HL-60 (cell line): ENCODE measurements around the gene GASK1A.

Source experiments
- DNase-seq, 2 experiments: peaks; one replicate each; pipeline ENCODE4 v3.0.0-alpha.2; 2010 to 2020; ENCODE audit warnings: low read depth in 1 of 2, low spot score in 1 of 2
- H3K27ac ChIP-seq: fragments of 250-450 bp; sonication (Bioruptor Pico); replicated peaks from 2 replicates; pipeline ENCODE4 v1.5.1; 2020; ENCODE audit warnings: mild to moderate bottlenecking, moderate library complexity
- H3K27me3 ChIP-seq: fragments of 250-450 bp; sonication (Bioruptor Pico); 2 replicates; pipeline ENCODE4 v1.5.1; 2021; ENCODE audit warnings: mild to moderate bottlenecking, moderate library complexity; ENCODE audit not compliant: insufficient read depth, poor library complexity, severe bottlenecking
- H3K4me3 ChIP-seq: replicated peaks from 2 replicates; pipeline ENCODE4 v1.5.1; 2011; ENCODE audit warnings: mild to moderate bottlenecking, control low read depth, low read length; ENCODE audit not compliant: insufficient read depth
- CTCF ChIP-seq: IDR thresholded peaks from one replicate; pipeline ENCODE4 v1.5.1; 2011; ENCODE audit warnings: low read length, control low read depth, inconsistent platforms; ENCODE audit not compliant: insufficient read depth
- GABPA ChIP-seq: IDR thresholded peaks from 2 replicates; pipeline ENCODE4 v1.6.1; 2012; ENCODE audit warnings: low read depth
- POLR2AphosphoS5 ChIP-seq: IDR thresholded peaks from 2 replicates; pipeline ENCODE4 v1.6.1; 2012; ENCODE audit warnings: low read depth
- REST ChIP-seq: IDR thresholded peaks from 2 replicates; pipeline ENCODE4 v1.6.1; 2012; ENCODE audit warnings: low read depth; ENCODE audit not compliant: insufficient replicate concordance
- SPI1 ChIP-seq: IDR thresholded peaks from 2 replicates; pipeline ENCODE4 v1.6.1; 2012; ENCODE audit warnings: low read depth, mild to moderate bottlenecking, borderline replicate concordance

The GASK1A gene

DNA sequence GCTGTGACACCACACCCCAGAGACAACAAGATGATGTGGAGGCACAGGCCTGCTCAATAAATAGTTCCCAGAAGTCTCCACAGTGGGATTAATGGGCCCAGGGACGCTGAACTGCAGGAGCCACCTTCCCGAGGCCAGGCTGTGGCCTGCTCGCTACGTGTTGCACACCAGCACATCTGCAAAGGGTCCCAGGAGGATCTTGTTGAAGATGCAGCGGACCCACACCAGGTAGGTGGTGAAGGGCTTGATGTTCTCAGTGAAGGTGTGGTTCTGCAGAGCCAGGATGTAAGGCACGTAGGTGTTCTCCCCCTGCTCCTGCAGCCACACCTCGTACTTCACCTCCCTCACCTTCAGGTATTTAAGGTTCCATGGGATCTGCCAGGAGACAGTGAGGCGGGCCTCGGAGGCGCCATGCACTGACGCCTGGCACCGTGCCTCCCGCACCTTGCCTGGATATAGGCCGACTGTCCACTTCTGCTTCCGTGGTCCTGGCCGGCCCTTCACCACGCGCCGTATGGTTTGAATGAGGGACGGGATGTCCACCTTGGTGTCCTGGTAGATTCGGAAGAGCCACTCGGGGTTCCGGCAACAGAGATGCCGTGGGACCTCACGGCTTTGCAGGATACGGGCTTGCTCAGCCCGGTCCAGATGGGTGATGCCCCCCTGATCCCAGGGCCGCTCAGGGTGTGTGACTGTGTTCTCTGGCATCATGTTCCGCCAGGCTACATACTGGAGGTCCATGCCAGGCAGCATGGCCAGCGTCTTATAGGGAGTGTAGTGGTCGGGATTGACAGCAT is 100.6 kb downstream of the GASK1A start:
- TF ChIP-seq SPI1: no peak
- no peak for TF ChIP-seq GABPA
- TF ChIP-seq CTCF: no peak
- no peak for TF ChIP-seq POLR2AphosphoS5
- no peak for TF ChIP-seq REST
- H3K4me3 ChIP-seq: no peak overlapping the region
- H3K27me3 ChIP-seq: no peaks in the 10 kb centered on the region
- DNase-seq: no peak
- H3K27ac ChIP-seq: no peak overlapping the region

- Histone ChIP-seq H3K4me3 (no peak overlapping the region), H3K27ac (no peak overlapping the region), H3K27me3 (no peaks in the 10 kb centered on the region)
- DNase-seq: no peak
- TF ChIP-seq SPI1 (no peak), GABPA (no peak), CTCF (no peak), POLR2AphosphoS5 (no peak), REST (no peak)
These were observed 101.8 kb downstream of the GASK1A start for GRCh38 chr3:43080726-43081568.

- no peaks in the 10 kb centered on the region for H3K27me3 ChIP-seq
- no peak for DNase-seq
- no peak overlapping the region for H3K27ac ChIP-seq
- TF ChIP-seq GABPA: no peak
- no peak for TF ChIP-seq SPI1
- TF ChIP-seq CTCF: no peak
- no peak for TF ChIP-seq REST
- TF ChIP-seq POLR2AphosphoS5: no peak
- H3K4me3 ChIP-seq: no peak overlapping the region
These were observed 102.7 kb downstream of the GASK1A start for GRCh38 chr3:43081796-43082195.
